HG03520 (cell line): Measurements from ENCODE around the gene DENND6B.
"Not testable (repeated sequence)": the region's sequence is repeated elsewhere in the genome, so short reads cannot be mapped to it uniquely, and the experiment has no call there.

Experiments
- ATAC-seq: cut with Tn5 transposase; IDR thresholded peaks from one replicate; pipeline ENCODE4 v1.9.1; 2021; ENCODE audit warnings: mild to moderate bottlenecking, moderate library complexity; ENCODE audit not compliant: unreplicated experiment

The DENND6B gene, protein sequence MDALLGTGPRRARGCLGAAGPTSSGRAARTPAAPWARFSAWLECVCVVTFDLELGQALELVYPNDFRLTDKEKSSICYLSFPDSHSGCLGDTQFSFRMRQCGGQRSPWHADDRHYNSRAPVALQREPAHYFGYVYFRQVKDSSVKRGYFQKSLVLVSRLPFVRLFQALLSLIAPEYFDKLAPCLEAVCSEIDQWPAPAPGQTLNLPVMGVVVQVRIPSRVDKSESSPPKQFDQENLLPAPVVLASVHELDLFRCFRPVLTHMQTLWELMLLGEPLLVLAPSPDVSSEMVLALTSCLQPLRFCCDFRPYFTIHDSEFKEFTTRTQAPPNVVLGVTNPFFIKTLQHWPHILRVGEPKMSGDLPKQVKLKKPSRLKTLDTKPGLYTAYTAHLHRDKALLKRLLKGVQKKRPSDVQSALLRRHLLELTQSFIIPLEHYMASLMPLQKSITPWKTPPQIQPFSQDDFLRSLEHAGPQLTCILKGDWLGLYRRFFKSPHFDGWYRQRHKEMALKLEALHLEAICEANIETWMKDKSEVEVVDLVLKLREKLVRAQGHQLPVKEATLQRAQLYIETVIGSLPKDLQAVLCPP

DNA sequence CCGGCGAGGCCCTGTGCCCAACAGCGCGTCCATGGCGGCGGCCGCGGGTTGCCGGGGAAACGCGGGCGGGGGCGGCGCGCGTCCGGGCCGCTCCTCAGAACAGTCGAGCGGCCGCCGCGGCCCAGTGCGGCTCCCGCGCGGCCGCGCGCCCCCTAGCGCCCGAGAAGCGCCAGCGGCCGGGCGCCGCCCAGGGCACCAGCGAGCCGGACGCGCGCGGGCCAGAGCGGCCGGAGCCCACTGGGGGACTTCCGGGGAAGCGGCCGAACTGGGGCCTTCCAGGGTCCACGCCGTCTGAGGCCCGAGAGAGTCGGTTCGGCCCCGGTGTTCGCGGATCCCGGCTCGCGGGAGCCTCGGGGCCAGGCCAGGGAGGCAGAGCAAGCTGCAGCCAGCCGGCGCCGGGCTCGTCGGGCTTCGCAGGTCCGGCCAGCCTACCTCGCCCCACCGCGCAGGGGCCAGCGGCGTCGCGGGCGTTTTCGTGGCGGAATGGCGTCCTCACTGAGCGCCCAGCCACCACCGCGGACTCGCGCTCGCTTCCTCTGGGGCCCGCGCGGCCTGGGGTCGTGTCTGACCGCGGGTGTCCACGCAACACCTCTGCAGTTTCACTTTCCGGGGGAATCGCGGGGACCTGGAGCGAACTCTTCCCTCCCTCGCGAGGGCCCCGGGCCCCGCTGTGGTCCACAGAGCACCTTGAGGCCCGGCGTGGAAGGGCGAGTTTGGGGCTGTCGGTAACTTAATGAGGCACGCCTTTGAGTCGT, at the start of gene DENND6B:
Gene DENND6B (minus strand): TSS at position 57 of the 755 bp plus-strand sequence. CDS start 24 bp downstream, at position 33.
- ATAC-seq: peak; percentile 87

DNA sequence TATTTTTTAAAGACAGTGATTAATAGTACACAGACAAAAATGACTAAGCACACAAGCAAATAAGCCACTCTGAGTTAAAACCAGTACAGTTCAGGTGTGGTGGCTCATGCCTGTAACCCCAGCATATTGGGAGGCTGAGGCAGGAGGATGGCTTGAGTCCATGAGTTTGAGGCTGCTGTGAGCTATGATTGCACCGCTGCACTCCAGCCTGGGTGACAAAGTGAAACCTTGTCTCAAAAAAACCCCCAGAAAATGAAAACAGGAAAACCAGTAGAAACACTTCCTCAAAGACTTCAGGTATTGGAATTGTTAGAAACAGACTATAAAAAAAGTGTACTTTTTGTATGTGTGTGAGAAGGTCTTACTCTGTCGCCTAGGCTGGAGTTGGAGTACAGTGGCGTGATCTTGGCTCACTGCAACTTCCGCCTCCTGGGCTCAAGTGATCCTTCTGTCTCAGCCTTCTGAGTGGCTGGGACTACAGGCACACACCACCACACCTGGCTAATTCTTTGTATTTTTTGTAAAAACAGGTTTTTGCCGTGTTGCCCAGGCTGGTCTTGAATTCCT, 49.4 kb upstream of the DENND6B start:
- ATAC-seq: no peak

DNA sequence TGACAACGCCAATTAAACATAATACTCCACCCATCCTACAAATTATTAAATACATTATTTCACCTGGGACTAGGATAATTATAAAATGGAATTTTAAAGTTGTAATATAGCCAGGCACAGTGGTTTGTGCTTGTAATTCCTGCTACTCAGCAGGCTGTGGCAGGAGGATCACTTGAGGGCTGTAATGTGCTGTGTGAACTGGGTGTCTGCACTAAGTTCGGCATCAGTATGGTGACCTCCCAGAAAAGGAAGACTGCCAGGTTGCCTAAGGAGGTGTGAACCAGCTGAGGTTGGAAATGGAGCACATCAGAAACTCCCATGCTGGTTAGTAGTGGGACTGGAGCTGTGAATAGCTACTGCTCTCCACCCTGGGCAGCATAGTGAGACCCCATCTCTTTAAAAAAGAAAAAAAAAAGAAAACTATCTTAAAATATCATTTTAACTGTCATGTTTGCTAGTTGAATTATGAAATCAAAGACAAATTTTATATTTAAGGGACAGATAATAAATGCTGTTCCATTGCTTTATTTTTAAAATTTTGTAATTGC, 44.4 kb upstream of the DENND6B start:
- no peak for ATAC-seq

DNA sequence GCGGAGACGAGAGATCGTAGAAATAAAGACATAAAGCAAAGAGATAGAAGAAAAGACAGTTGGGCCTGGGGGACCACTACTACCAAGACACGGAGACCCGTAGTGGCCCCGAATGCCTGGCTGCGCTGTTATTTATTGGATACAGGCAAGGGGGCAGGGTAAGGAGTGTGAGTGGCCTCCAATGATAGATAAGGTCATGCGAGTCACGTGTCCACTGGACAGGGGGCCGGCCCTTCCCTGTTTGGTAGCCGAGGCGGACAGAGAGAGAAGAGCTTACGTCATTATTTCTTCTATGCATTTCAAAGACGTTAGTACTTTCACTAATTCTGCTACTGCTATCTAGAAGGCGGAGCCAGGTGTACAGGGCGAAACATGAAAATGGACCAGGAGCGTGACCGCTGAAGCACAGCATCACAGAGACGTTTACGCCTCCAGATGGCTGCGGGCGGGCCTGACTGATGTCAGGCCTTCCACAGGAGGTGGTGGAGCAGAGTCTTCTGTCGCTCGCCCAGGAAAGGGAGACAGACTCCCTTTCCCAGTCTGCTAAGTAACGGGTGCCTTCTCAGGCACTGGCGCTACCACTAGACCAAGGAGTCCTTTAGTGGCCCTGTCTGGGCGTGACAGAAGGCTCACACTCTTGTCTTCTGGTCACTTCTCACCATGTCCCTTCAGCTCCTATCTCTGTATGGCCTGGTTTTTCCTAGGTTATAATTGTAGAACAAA, 41.1 kb upstream of the DENND6B start:
- no peak for ATAC-seq

- not testable (repeated sequence) for ATAC-seq
Measured at GRCh38 chr22:50363803-50364194, 37.0 kb upstream of the DENND6B start.

DNA sequence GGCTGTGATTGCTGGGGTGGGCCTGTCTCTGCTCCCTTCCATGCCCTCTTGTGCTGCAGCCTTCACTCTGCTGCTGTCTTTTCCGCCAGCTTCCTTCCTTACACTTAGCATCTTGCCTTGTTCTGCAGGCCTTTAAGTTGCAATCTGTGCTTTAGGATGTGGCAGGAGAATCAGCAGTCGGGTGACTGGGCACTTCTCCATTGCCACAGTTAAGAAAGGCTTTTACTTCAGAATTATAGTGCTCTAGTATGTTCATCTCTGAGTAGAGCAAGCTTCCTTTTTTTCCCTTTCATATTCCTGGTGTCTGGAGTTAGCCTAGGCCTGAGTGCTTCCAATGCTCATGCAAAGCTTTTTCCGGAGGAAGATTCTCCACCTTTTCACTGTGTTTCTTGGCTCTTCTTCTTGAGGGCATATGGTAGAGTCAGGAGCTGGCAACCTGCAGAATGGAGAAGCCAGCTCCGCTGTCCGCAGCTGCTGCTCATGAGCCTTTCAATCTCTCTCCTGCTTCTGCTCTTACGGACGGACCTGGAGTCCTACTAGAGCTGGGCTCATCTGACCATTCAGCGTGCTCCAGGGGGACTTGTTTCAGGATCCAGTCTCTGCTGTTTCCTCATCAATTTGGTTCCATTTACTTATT, 36.5 kb upstream of the DENND6B start:
- no peak for ATAC-seq

DNA sequence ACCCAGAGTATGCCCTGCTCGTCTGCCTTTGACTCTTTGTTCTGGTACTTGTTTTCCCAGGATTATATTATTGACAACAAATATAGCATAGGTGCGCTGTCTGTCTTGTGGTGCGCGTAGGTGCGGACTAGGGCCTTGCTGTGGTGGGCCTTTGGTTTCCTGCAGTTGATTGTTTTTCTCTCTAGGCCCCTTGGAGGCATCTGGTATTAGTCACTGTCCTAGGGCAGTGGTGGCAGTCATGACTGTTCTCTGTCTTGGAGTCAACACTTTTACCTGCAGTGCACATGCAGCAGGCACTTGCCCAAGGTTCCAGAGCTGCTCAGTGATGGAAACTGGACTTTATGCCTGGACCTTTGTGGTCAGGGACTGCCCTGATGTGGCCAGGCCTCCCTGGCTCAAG, 34.9 kb upstream of the DENND6B start:
- ATAC-seq: no peak

DNA sequence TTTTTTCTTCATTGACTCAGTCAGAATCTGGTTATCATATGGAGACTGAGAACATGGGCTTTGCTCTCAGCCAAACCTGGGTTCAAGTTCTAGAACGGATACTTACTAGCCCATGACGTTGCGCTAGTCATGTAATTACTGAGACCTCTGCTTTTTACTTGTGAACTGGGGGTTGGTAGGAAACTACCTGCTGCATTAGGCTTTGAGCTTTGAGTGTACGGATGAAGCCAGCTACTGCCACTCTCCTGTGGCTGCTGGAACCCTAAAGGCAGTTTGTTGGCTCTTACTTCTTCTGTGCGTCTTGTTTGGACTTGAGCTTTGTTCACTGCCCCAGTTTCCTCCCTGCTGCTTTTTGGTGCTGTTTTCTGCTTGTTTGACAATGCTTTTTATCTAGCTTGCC, 34.4 kb upstream of the DENND6B start:
- ATAC-seq: no peak

GRCh38 chr22:50360578-50360977, 33.8 kb upstream of the DENND6B start:
- no peak for ATAC-seq

DNA sequence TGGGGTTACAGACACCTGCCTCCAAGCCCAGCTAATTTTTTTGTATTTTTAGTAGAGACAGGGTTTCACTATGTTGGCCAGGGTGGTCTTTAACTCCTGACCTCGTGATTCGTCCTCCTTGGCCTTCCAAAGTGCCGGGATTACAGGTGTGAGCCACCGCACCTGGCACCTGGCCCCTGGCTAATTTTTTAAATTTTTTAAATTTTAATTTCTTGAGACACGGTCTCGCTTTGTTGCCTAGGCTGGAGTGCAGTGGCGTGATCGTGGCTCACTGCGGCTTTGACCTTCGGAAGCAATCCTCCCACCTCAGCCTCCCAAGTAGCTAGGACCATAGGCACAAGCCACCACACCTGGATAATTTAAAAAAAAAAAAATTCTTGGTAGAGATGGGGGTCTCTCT, 30.9 kb upstream of the DENND6B start:
- ATAC-seq: no peak

DNA sequence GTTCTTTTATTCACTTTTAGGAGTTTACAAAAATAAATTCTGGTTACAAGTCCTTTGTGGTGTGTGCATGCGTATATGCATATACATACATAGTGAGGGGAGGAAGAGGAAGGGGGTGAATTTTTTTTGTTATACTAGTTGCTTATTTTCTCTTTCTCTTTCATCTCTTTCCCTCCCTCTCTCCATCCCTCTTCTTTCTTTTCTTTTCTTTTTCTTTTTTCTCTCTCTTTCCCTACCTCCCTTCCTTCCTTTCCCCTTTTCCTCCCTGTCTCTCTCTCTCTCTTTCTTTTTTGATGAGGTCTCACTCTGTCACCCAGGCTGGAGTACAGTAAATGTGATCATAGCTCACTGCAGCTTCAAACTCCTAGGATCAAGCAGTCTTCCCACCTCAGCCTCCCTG, 30.4 kb upstream of the DENND6B start:
- no peak for ATAC-seq

- no peak for ATAC-seq
Measured at GRCh38 chr22:50356186-50356585, 29.4 kb upstream of the DENND6B start.

DNA sequence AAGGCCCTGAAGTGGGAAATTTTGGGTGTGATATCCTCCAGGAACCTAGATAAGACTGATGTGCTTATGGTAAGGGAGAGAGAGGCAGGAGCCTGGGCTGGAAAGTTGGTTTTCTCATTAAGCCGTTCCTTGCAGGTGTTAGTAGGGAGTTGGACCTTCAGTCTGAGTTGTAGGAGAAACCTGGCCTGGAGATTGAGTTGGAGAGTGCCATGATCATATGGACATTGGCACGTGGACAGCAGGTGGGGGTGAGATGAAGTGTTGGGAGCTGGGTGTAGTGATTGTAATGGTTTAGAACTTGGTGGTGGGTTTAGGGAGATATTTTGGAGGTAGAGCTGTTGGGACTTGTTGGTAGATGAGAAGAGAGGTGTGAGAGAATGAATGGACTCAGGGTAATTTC, 21.2 kb upstream of the DENND6B start:
- ATAC-seq: no peak

- ATAC-seq: no peak
Measured at GRCh38 chr22:50347157-50347556, 20.3 kb upstream of the DENND6B start.

DNA sequence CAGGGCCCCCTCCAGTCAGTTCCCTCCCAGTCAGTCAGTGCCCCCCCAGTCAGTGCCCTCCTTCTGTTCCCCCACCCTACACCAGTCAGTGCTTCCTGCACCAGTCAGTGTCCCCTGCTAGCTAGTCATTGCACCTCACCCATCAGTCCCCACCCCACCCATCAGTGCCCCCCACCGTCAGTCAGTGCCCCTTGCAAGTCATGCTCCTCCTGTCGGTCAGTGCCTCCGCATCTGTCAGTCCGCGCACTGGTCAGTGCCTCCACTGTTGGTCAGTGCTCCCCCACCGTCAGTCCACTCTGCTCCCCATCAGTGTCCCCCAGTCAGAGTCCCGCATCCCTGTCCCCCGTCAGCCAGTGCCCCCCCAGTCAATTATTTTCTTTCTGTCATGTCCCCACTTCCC, 19.7 kb upstream of the DENND6B start:
- ATAC-seq: no peak

DNA sequence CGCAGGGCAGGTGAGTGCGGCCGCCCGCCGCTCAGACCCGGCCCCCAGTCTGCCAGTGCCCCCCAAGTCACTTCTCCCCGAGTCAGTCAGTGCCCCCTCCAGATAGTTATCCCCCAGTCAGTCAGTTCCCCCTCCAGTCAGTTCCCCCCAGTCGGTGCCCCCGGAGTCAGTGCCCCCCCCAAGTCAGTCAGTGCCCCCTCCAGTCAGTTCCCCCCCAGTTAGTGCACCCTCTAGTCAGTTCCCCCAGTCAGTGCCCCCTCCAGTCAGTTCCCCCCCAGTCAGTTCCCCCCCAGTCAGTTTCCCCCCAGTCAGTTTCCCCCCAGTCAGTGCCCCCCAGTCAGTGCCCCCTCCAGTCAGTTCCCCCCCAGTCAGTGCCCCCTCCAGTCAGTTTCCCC, 16.7 kb upstream of the DENND6B start:
- no peak for ATAC-seq

- peak; percentile 56 for ATAC-seq
Measured at GRCh38 chr22:50342651-50343540, 16.1 kb upstream of the DENND6B start, which contains the start of gene PPP6R2. PPP6R2 (plus strand) TSS chr22:50343327; CDS start chr22:50393909, 50,582 bp downstream.

GRCh38 chr22:50341977-50342650, 15.3 kb upstream of the DENND6B start:
- peak; percentile 45 for ATAC-seq
